Gastrocnemius medialis (tissue), 4 donors: ENCODE measurements around the gene DROSHA.

Experiments used
- POLR2A ChIP-seq, 2 donors: fragments of 450-650 bp; IDR thresholded peaks; one replicate each; pipeline ENCODE4 v1.6.1; 2017; ENCODE audit warnings: antibody characterized with exemption in 2 of 2, mild to moderate bottlenecking in 2 of 2, moderate library complexity in 2 of 2
- TF ChIP-seq, protein P1 (sequence below), 5 experiments: fragments of 450-650 bp in 3 of 5; fragments of 200-600 bp in 2 of 5; sonication (generic) in 2 of 5; IDR thresholded peaks in 4 of 5; conservative IDR thresholded peaks in 1 of 5; 1 replicate in 4 of 5; 2 replicates in 1 of 5; pipeline ENCODE4 v1.5.1; 2016 to 2019; ENCODE audit warnings: antibody characterized with exemption in 5 of 5, mild to moderate bottlenecking in 3 of 5, moderate library complexity in 3 of 5

DNA sequence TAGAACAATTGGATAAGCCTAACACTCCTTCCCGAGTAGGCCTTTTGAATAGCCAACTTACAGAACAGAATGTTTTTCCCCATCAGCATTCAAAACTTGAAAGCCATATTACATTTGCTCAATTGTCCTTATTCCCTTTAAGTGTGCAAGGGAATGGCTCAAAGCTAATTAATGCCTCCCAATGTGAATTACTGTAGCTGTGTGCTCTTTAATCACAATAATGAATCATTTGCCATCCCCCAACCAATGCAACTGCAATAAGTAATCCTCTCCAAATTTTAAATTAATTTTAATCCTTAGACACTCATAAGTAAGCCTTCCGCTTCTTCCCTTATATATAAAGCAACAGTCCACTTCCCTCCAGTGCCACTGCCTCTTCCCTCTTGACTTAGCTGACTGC, 115.9 kb downstream of the DROSHA start:
- TF ChIP-seq, protein P1, sequence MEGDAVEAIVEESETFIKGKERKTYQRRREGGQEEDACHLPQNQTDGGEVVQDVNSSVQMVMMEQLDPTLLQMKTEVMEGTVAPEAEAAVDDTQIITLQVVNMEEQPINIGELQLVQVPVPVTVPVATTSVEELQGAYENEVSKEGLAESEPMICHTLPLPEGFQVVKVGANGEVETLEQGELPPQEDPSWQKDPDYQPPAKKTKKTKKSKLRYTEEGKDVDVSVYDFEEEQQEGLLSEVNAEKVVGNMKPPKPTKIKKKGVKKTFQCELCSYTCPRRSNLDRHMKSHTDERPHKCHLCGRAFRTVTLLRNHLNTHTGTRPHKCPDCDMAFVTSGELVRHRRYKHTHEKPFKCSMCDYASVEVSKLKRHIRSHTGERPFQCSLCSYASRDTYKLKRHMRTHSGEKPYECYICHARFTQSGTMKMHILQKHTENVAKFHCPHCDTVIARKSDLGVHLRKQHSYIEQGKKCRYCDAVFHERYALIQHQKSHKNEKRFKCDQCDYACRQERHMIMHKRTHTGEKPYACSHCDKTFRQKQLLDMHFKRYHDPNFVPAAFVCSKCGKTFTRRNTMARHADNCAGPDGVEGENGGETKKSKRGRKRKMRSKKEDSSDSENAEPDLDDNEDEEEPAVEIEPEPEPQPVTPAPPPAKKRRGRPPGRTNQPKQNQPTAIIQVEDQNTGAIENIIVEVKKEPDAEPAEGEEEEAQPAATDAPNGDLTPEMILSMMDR (IDR thresholded peaks at IDR 0.05 in 4 of 5, conservative IDR thresholded peaks at IDR 0.05 in 1 of 5), result no peak
- no peak for TF ChIP-seq POLR2A (IDR thresholded peaks at IDR 0.05)
